Measurements from ENCODE around the gene SRM.

GRCh38 chr1:11080931-11081330, 21.1 kb upstream of the SRM start:
- TF ChIP-seq POLR2AphosphoS5 (IDR thresholded peaks at IDR 0.05; ENCODE audit: low read depth, low read length) (no peak), POLR2A (IDR thresholded peaks at IDR 0.05; ENCODE audit: low read depth, low read length) (no peak), TAF1 (IDR thresholded peaks at IDR 0.05; ENCODE audit: low read depth, low read length) (no peak), SPI1 (IDR thresholded peaks at IDR 0.05; ENCODE audit: low read depth, low read length) (no peak), POU2F2 (IDR thresholded peaks at IDR 0.05; ENCODE audit: low read depth, low read length) (no peak)

Measured in GM12891 (cell line).